ENCODE results near the gene GFER.

DNA sequence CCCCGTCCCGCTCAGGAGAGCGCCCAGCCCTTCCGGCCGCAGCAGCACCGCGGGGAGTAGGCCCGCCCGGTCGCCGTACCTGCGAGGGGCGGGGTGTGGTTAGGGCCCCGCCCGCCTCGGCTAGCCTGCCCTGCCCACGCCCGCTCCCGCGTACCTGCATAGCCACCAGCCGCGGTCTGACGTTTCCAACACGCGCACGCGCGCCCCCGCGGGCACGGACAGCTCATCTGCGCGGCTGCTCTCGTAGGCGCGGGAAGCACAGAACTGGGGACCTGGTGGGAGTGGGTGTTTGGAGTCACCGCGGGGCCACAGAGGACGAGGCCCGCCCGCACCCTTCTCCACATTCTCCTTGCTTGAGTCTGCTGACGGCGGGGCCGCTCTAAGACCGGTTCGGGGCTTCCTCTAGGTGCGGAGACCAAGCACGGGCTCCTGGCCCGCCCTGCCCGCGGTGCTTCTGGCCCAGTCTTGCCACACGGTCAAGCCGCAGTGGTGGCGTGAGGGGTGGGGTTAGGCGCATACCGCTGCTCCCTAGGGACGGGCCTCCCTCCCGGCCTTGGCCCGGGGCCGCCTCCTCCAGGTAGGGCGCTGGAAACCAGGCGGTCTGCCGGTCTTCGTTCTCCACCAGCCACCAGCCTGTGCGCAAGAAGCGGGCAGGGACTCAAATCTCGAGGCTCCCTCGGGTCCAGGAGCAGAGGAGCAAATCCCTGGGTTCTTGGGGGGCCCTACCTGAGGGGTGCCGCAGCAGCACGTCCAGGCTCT lies 4.5 kb upstream of the GFER start:
- TF ChIP-seq EZH2phosphoT487 (IDR thresholded peaks at IDR 0.05; ENCODE audit: insufficient read depth, low read depth): no peak
- TF ChIP-seq EZH2 (IDR thresholded peaks at IDR 0.05; ENCODE audit: insufficient read depth, poor library complexity, severe bottlenecking): no peak
